ENCODE data around the gene PRSS21.

The PRSS21 gene

DNA sequence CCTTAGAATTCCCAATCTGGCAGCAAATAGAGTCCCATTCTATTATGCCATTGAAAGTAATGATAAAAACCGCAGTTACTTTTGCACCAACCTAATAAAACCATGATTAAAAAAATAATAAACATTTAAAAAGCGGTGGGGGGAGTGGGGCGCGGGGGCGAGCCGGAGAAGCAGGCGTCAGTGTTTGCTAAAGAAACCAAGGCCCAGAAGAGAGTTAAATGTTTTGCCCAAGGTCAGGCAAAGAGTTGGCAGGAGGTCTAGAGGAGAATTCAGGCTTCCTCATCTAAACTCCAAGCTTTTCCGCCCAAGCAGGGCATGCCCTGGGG, 50.6 kb downstream of the PRSS21 start:
- no peak for DNase-seq (ENCODE audit: low read depth)

DNA sequence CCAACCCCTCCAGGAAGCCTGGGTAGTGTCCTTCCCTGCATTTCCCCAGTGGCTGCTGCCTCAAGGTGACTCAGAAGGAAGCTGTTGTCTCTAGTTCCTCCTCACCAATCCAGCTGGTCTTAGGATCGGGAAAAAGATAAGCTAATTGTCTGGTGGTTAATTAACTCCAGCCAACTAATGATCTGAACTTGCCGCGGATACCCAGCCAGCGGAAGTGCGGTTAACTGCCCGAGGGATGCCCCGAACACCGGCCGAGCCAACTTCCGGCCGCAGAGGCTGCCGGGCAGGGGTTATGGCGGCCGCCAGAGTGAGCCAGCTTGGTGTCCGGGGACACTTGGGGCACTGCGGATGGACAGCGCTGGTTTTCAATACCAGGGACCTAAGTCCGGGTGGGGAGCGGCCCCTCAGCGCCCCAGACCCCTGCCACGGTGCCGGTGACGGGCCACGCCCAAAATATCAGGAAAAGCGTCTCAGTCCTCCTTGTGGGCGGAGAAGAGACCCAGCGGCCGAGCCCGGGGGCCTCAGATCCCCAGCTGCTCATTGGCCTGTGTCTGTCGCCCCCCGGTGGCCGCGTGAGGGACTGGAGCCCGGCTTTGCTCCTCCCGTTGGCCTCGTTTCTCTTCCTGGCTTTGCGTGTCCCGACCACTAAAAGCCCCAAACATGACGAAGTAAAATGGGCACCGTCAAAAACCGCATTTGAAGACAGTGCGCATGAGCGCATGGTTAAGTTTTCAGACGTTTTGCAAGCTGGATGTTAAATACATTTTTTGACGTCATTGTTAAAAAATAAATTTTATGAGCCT, 51.2 kb downstream of the PRSS21 start:
- DNase-seq (ENCODE audit: low read depth) = peak; percentile 86

Measured in fibroblast of the conjunctiva (primary cell).